HG03342 (cell line): Measurements from ENCODE around the gene DIS3L2.
"Not testable (repeated sequence)": the region's sequence is repeated elsewhere in the genome, so short reads cannot be mapped to it uniquely, and the experiment has no call there.

Source experiments
- ATAC-seq: cut with Tn5 transposase; IDR thresholded peaks from one replicate; pipeline ENCODE4 v1.9.1; 2021; ENCODE audit warnings: mild to moderate bottlenecking, moderate library complexity; ENCODE audit not compliant: unreplicated experiment

Gene DIS3L2

DNA sequence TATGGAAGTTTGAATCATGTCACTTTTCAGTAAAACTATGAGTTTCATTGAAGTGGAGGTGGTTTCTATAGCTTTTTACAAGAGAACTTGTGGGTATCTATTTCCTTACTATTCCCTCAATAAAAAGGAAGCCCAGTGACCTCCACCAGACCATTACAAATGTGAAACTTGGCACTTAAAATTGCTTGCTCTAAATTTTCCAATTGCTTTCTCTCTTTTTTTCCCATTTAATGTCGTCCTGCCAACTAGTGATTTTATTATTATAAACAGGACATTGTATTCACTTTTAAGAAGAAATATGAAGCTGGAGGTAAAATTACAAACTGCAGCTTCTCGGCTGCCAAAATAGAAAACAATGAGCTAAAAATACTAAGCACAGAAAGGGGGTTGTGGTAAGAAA, 208.9 kb downstream of the DIS3L2 start:
- ATAC-seq: no peak

GRCh38 chr2:232174662-232175061, 213.1 kb downstream of the DIS3L2 start:
- ATAC-seq: no peak

GRCh38 chr2:232176587-232176986, 215.1 kb downstream of the DIS3L2 start:
- not testable (repeated sequence) for ATAC-seq

DNA sequence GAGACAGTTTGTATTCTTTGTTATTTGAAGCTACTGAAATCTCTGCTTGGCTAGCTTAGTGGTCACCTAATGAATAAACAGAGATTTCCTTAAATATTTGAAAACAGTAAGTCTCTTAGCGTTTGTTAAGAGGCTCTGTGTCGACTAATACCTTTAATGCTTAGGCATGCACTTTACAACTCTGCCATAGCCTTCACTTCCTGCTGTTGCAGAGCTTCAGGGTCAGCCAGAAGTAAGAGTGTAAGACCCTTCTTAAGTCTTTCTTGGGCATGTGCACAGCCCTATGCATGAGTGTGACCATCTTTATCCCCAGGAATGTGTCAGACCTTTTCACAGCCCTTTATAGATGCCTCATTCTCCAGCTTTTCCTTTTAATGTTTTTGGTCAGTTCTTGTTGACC, 221.8 kb downstream of the DIS3L2 start:
- no peak for ATAC-seq

DNA sequence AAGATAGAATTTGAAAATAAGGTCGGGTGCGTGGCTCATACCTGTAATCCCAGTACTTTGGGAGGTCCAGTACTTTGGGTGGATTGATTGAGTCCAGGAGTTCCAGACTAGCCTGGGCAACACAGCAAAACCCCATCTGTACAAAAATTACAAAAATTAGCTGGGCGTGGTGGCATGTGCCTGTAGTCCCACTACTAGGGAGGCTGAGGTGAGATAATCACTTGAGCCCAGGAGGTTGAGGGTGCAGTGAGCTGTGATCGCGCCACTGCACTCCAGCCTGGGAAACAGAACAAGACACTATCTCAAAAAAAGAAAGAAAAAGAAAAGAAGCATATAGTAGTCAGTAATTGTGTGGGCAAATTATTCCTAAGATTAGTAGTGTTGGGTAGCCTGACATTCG, 222.8 kb downstream of the DIS3L2 start:
- ATAC-seq: no peak

DNA sequence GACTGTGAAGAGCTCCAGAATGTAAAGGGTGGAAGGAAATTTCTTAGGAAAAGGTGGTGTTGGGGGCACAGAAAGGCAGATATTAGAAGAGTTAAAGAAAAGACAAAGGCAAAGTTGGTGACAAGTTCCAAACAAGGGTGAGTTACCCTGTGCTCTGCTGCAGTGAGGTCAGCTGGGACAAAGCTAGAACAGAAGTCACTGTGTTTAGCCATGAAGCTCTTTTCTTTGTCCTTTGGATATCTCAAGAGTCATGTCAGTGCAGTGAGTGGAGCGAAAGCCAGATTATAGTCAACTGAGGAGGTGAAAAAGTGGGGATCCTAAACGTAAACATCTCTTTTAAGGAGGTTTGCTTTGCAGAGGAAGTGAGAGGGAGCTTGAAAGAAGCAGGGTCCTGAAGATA, 229.3 kb downstream of the DIS3L2 start:
- ATAC-seq: no peak

GRCh38 chr2:232195487-232195886, 234.0 kb downstream of the DIS3L2 start:
- ATAC-seq: no peak

GRCh38 chr2:232196802-232197201, 235.3 kb downstream of the DIS3L2 start:
- no peak for ATAC-seq

- no peak for ATAC-seq
These were observed 238.7 kb downstream of the DIS3L2 start for GRCh38 chr2:232200195-232200594.

DNA sequence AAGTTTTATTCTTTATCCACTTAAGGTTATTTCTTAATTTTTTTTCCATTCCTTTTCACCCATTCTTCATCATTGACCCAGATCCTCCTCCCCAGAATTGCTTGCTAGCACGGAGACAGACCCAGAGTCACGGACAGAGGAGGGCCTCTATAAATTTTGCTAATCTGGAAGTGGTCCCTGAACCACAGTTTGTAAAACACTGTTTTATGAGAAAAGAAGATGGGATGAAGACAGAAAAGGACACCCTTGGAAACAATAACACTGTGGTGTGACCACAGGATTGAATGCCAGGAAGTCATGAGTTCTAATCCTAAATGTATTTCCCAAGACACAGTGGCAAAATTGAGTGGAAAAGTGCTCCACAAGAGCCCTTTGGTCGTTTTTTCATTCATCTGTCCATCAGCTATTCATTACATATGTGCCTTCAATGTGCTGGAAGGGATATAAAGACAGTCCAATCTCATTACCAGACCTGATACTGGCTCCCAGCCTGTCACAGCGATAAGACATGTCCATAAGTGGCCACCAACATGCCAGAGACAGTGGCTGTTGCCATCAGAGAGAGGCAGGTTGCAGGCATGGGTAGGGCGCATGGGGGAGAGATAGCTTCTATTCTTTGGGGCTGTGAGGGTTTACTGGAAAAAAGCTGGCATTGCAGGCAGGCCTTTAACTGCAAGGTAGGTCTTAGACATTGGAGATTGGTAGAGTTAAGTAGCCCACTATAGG, 241.8 kb downstream of the DIS3L2 start:
- ATAC-seq: no peak

GRCh38 chr2:232203936-232204335, 242.4 kb downstream of the DIS3L2 start:
- no peak for ATAC-seq

DNA sequence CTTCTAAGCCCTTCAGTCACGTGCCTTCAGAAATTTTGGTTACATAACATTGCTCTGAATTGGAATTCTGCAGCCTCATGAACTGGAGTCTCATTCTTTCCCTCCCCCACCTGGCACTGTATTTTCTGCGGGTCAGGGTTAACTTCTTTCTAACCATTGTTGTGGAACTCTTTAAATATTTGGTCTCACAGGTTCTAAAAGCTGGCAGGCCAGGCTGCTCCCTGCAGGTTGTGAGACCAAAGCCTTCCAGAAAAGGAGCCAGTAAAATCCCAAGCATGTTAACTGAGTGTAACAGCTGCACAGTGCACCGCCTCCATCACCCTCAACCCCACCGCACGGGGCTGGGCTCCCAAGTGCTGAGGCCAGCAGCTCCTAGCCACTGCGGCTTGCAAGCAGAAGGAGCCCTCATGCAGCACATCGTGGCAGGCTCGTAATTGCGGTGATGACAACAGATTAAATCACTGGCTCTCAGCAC, 243.0 kb downstream of the DIS3L2 start:
- no peak for ATAC-seq

DNA sequence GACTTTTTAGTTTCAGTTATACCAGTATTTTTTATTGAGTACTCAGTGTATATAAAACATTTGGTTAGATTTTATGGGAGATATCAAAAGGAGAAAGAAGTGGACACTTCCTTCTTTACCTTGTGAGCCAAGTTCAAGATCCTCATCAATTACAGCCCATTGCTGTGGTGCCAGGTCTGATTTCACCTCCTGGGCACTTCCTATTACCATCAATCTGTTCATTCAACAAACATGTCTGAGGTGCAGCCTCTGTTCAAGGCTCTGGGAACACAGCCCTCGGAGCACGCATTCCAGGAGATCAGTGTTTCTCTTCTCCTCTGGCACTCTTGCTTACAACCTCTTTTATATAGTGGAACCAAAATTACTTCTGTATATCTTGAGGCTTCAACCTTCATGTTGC, 245.7 kb downstream of the DIS3L2 start:
- no peak for ATAC-seq

DNA sequence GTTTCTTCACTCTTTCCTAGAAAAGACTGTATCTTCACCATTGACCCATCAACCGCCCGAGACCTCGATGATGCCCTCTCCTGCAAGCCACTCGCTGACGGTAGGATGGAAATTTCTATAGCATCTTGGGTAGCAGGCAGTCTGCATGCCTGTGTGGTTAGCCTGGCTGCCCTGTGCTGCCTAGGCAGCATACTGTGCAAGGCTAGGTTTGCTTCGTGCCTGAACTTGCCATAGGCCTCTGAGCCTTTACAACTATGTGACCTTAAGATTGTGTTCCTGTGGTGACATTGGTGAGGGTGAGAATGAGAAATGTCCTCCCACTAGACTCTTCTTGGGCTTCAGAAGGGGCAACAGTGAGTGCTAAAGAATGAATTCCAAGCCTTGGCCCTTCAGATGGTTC, 248.8 kb downstream of the DIS3L2 start:
- ATAC-seq: no peak

- peak; percentile 77 for ATAC-seq
These were observed 250.5 kb downstream of the DIS3L2 start for GRCh38 chr2:232211743-232212686.

- no peak for ATAC-seq
These were observed 251.7 kb downstream of the DIS3L2 start for GRCh38 chr2:232213176-232213575.

DNA sequence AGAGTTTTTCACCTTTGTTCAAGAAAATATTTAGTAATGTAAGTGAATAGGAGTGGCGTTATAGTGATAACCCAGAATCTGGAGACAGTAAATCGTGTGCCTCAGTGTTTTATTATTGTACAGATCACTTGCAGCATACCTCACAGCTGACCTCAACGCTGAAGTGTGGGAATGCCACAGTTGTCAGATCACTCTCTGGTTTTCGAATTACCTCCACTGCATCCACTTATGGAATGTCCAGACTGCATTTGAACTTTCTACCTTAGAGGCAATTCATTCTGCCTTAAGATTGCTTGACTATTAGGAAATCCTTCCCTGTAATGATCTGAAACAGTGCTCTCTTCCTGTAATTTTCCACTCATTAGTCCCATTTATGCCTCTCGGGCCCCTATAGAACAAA, 252.5 kb downstream of the DIS3L2 start:
- ATAC-seq: no peak

- no peak for ATAC-seq
These were observed 254.5 kb downstream of the DIS3L2 start for GRCh38 chr2:232216028-232216427.

- no peak for ATAC-seq
These were observed 257.4 kb downstream of the DIS3L2 start for GRCh38 chr2:232218778-232219495.

DNA sequence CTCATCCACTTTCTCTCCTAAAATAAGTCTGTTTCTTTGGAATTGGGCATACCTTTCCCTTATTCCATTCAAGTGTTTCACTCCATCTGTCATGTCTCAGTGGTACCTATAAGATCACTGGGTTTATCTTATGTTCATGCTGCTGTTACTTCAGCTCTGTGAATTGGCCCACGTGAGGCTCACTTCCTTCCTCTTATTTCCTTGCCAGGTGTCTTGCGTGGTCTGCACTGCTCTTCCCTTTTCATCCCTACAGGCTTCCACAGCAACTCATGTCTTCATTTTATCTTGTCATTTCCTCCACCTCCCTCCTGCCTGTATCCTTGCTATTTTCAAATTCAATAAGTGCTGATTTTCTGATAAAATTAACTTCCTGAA, 258.0 kb downstream of the DIS3L2 start:
- ATAC-seq: no peak

DNA sequence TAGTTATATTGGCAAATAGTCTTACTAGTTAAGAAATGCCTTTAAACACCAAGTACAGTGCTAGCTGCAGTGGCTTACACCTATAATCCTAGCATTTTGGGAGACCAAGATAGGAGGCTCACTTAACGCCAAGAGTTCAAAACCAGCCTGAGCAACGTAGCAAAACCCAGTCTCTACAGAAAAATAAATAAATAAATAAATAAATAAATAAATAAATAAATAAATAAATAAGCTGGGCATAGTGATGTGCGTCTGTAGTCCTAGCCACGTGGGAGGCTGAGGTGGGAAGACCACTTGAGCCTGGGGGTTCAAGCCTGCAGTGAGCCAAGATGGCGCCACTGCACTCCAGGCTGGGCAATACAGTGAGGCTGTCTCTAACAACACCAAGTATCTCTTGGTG, 258.4 kb downstream of the DIS3L2 start:
- ATAC-seq: no peak
